Dendritic cell treated with granulocyte-macrophage colony-stimulating factor and Interleukin-4, amounts not matched to agents 40 ng/mL and 50 ng/mL, for 4 days (primary cell): ENCODE results near the gene ZNF205.

Source experiments
- H3K27ac Mint-ChIP-seq: one replicate; pipeline ENCODE4 v1.8.0; 2022; ENCODE audit warnings: mild to moderate bottlenecking, mixed read lengths
- H3K27me3 Mint-ChIP-seq: one replicate; pipeline ENCODE4 v1.8.0; 2022; ENCODE audit warnings: mild to moderate bottlenecking, mixed read lengths
- H3K36me3 Mint-ChIP-seq: one replicate; pipeline ENCODE4 v1.8.0; 2022; ENCODE audit warnings: low read depth, mixed read lengths
- H3K4me1 Mint-ChIP-seq: one replicate; pipeline ENCODE4 v1.8.0; 2022; ENCODE audit warnings: low read depth, mixed read lengths
- H3K4me3 Mint-ChIP-seq: one replicate; pipeline ENCODE4 v1.8.0; 2022; ENCODE audit warnings: mild to moderate bottlenecking, moderate library complexity, mixed read lengths
- H3K9me3 Mint-ChIP-seq: one replicate; pipeline ENCODE4 v1.8.0; 2022; ENCODE audit warnings: mixed read lengths
- intact Hi-C: fragments of 100-400 bp; cut with micrococcal nuclease; formaldehyde crosslinking; loops from one replicate; pipeline ENCODE4 v1.15.0; 2022

Gene ZNF205

DNA sequence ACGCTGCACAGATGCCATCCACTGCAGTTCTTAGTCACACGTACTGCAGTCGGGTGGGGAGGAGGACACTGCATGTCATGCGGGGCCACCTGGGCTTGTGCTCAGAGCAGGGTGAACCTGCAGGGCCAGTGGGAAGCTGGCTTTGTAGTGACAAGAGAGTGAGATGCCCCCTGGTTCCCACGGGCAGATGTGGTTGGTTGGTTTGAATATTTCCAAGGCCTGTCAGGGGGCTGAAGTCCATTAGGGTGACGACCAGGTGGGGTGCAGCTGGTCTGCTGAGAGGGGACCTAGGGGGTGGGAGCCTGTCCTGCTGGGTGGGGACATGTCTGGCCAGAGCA, 36.8 kb downstream of the ZNF205 start:
- peaks cover 30% of the 10 kb centered on the region for H3K4me1 Mint-ChIP-seq
- H3K9me3 Mint-ChIP-seq: no peaks in the 10 kb centered on the region
- peaks cover 35% of the 10 kb centered on the region for H3K27me3 Mint-ChIP-seq
- H3K36me3 Mint-ChIP-seq: peaks cover 8% of the 10 kb centered on the region
- peak overlapping the region; percentile 92 for H3K4me3 Mint-ChIP-seq
- H3K27ac Mint-ChIP-seq: peak overlapping the region; percentile 87
- intact Hi-C loops: loop anchor here (2.0 kb wide), 1 partner anchor 14 kb away; the partner anchor contains the start of gene ZNF213

DNA sequence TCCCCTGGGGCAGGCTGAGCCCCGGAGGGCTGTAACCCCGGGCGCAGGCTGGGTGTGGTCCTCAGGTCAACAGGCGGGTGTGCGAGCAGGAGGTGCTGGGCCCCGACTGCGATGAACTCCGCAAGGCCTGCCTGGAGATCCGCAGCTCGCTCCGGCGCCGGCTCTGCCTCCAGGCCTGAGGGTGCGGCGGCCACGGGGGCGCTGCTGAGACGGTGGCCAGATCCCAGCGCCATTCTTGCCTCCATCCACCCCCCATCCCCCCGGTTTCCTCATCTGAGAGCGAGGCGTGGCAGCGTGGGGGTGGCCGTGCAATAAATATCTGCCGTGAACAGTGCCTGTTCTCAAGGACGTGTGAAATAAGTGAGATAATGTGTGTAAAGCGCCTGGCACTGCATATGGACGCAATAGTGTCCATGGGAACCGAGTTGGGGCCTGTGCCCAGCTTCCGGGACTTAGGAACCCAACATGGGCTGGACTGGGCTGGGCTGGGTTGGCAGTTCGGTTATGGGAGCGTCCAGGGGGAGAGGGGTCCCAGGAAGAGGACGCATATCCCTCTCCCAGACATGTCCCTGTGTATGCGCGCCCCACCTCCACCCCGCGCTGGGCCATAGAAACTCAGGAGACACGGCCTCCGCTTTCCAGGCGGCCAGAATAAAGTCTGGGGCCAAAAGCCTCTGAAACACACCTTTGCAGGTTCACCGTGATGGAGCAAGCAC, 37.4 kb downstream of the ZNF205 start:
- H3K9me3 Mint-ChIP-seq: no peaks in the 10 kb centered on the region
- H3K36me3 Mint-ChIP-seq: peaks cover 8% of the 10 kb centered on the region
- H3K27me3 Mint-ChIP-seq: peaks cover 35% of the 10 kb centered on the region
- peak overlapping the region; percentile 87 for H3K27ac Mint-ChIP-seq
- intact Hi-C loops: loop anchor here (1.0 to 2.0 kb wide), 2 partner anchors 9 to 15 kb away; partner anchors contain the start of gene ZNF213
- H3K4me1 Mint-ChIP-seq: peaks cover 30% of the 10 kb centered on the region
- peak overlapping the region; percentile 92 for H3K4me3 Mint-ChIP-seq

DNA sequence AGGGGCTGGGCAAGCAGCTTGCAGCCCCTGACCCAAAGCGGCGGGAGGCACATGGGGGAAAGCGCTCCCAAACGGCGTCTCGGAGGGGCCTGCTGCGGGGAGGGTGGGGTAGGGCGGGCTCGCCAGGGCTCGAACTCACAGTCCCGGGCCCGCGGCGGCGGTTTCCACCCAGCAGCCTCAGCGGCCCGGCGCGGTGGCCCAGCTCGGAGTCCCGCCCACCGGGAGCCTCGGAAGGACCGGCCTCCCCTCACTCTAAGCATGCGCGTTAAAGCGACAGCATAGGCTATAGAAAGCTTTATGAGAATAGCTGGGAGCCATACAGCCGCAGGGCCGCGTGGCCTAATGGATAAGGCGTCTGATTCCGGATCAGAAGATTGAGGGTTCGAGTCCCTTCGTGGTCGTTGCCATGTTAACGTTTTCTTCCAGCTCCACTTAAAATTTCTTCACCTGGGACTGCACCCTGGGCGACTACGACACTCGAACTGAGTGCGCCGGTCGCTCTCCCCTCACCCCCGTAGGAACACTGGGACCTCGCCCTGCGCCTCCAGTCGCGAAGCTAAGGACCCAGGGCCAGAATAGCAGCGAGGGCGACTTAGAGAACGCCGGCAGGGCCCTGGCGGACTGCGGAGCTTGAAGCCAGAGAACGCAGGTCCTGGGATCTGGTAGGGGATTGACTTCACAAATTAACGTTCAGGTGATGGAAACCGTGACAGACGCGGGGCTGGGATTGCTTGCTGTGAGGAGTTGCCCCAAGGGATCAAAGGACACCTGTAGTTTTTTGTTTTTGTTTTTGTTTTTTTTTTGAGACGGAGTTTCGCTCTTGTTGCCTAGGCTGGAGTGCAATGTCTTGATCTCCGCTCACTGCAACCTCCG, 38.2 kb downstream of the ZNF205 start:
- Mint-ChIP-seq H3K27ac (peak overlapping the region; percentile 87), H3K9me3 (no peaks in the 10 kb centered on the region), H3K4me1 (peaks cover 35% of the 10 kb centered on the region), H3K27me3 (peaks cover 37% of the 10 kb centered on the region), H3K36me3 (peaks cover 8% of the 10 kb centered on the region), H3K4me3 (peak overlapping the region; percentile 92)
- intact Hi-C loops: loop anchor here (1.0 kb wide), 1 partner anchor 8 kb away; no protein-coding TSS in a partner anchor

DNA sequence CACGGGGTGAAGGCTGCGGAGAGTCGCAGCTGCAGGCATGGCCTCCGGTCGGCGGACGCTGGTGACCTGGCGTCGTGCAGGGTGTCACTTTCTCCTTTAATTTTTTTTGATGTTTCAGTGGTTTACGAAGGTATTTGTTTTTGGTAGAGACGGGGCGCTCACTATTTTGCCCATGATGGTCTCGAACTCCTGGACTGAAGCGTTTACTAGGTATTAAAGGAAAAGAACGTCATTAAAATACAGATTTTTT, 39.6 kb downstream of the ZNF205 start:
- H3K36me3 Mint-ChIP-seq: peaks cover 8% of the 10 kb centered on the region
- peak overlapping the region; percentile 63 for H3K27ac Mint-ChIP-seq
- H3K4me1 Mint-ChIP-seq: peaks cover 36% of the 10 kb centered on the region
- H3K27me3 Mint-ChIP-seq: peaks cover 48% of the 10 kb centered on the region
- peak overlapping the region; percentile 69 for H3K4me3 Mint-ChIP-seq
- intact Hi-C loops: no loop called here
- H3K9me3 Mint-ChIP-seq: no peaks in the 10 kb centered on the region

DNA sequence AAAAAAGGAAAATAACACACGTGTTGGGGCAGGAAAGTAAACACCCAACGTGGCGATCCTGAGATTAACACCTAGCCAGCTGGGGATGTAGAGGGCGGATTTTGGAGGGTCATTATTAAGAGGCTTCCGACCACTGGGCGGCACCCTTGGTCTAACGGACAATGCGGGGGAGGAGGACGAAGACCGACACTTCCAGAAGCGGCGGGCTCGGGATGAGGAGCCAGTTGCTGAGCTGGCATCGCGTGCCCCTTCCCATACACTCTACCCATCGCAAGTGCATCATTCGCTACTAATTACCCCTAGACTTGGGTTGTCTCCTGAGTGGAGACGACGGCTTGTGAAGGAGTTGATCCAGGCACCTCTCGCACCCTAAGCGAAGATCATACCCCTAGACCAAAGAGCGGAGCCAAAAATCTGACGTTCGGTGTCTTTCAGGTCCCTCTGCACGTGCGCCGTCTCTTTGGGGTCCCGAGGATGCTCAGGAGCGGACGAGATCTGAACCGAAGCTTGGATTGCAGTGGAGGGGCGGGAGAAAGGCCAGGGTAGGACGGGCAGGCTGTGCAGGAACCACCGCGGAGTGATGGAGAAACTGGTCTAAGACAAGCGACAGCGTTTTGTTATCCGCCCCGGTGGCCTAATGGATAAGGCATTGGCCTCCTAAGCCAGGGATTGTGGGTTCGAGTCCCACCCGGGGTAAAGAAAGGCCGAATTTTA, 40.0 kb downstream of the ZNF205 start:
- Mint-ChIP-seq H3K36me3 (peaks cover 8% of the 10 kb centered on the region), H3K4me3 (peak overlapping the region; percentile 69), H3K27ac (peak overlapping the region; percentile 63), H3K4me1 (peaks cover 40% of the 10 kb centered on the region), H3K27me3 (peaks cover 52% of the 10 kb centered on the region), H3K9me3 (no peaks in the 10 kb centered on the region)
- intact Hi-C loops: no loop called here

DNA sequence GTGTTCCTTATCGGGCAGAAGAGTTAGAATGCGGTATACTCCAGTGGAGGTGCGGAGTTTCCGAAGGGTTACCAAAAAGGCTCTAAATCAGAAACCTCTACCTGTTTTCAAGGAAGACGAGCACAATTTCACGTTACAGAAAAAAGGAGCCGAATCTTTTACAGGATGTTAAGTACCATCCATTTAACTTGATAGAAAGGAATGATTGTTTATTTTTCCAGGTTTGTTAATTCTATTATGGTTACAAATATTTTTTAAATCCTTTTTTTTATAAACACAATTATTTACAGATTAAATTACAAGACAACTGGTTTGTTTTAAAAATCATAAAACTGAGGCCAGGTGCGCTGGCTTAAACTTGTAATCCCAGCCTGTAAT, 40.6 kb downstream of the ZNF205 start:
- H3K4me1 Mint-ChIP-seq: peaks cover 46% of the 10 kb centered on the region
- H3K27ac Mint-ChIP-seq: peak overlapping the region; percentile 63
- intact Hi-C loops: no loop called here

DNA sequence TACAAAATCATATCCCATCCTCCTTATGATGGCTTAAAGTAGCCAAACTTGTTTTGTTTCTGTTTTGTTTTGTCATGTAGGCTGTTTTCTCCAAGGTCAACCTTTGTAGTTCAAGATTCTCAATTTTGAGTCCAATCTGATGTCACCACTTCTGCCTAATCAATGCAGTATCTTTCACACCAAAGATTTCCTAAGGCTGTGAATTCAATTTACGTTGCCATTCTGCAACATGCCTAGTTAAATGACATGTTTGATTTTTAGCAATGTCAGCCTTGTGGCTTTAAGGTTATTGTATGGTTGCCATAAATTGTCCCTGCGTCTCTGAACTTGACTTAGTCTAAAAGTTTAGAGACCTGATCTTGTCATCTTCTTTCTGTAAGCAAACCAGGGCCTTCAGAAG, 42.8 kb downstream of the ZNF205 start:
- no peak overlapping the region for H3K27ac Mint-ChIP-seq

More for the DNA sequence above, 40.6 kb downstream of the ZNF205 start:
- Mint-ChIP-seq H3K9me3 (no peaks in the 10 kb centered on the region), H3K27me3 (peaks cover 54% of the 10 kb centered on the region), H3K36me3 (peaks cover 8% of the 10 kb centered on the region), H3K4me3 (peak overlapping the region; percentile 69)

DNA sequence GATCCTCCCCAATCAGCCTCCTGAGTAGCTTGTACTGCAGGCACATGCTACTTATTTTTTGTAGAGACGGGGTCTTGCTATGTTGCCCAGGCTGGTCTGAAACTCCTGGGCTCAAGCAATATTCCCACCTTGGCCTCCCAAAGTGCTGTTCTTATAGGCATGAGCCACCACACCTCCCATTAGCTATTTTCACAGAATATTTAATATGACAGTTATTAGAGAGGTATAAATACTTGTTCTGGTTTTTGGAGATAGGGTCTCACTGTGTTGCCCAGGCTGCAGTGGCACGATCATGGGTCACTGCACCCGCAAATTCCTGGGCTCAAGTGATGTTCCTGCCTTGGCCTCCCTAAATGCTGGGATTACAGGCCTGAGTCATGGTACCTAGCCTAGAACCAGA, 43.6 kb downstream of the ZNF205 start:
- Mint-ChIP-seq H3K9me3 (no peaks in the 10 kb centered on the region), H3K27ac (no peak overlapping the region), H3K27me3 (peaks cover 77% of the 10 kb centered on the region), H3K4me1 (peaks cover 48% of the 10 kb centered on the region), H3K4me3 (no peak overlapping the region), H3K36me3 (peaks cover 6% of the 10 kb centered on the region)
- intact Hi-C loops: no loop called here

More for the DNA sequence above, 42.8 kb downstream of the ZNF205 start:
- peaks cover 50% of the 10 kb centered on the region for H3K4me1 Mint-ChIP-seq
- no peak overlapping the region for H3K4me3 Mint-ChIP-seq
- peaks cover 7% of the 10 kb centered on the region for H3K36me3 Mint-ChIP-seq
- intact Hi-C loops: no loop called here
- peaks cover 73% of the 10 kb centered on the region for H3K27me3 Mint-ChIP-seq
- H3K9me3 Mint-ChIP-seq: no peaks in the 10 kb centered on the region

DNA sequence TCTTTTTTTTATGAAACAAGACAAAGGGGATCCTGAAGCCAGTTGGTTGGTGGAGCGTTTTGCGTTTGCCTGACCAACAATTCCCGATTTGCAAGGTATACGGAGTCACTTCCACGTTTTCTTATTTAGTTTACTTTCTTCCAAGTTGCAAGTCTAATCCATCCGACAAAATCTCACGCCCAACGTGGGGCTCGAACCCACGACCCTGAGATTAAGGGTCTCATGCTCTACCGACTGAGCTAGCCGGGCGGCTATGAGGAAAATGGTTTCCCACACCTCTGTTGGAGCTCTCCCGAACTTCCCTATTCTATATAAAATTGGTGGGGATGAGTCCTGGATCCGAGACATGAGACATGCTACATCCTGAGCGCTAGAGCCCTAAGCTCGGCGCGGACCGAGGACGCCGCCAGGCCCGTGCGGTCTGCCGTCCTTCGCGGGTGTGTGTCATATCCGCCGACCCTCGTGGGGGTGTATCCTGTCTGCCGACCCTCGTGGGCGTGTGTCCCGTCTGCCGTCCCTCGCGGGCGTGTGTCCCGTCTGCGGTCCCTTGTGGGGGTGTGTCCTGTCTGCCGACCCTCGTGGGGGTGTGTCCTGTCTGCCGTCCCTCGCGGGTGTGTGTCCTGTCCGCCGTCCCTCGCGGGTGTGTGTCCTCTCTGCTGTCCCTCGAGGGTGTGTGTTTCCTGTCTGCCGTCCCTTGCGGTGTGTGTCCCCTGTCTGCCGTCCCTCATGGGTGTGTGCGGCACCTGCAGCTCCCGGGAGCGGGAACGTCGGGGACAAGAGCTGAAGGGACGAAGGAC, 45.0 kb downstream of the ZNF205 start:
- peaks cover 6% of the 10 kb centered on the region for H3K36me3 Mint-ChIP-seq

DNA sequence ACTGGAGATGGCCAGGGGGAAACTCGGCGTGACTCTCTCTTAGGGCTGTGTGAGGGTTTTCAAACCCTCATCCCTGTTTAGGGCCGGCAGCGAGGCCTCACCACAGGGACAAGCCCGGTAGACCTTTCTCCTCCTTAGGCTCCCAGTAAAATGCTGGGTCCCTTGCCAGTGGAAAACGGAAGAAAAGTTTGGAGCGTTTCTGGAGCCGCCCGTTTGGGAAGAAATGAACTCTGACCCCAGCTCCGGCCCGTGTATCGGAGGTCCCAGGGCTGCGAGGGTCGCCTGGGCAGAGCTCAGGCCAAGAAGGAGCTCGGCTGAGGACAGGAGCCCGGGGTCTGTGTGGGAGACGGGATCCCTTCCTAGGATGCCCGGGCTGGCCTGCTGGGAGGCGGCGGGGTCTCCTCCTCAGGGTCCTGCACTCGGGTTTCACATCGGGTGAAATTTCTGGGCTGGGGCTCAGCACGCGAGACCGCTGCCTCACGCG, 45.7 kb downstream of the ZNF205 start:
- peaks cover 82% of the 10 kb centered on the region for H3K27me3 Mint-ChIP-seq
- peaks cover 6% of the 10 kb centered on the region for H3K36me3 Mint-ChIP-seq
- H3K27ac Mint-ChIP-seq: peak overlapping the region; percentile 73
- no peaks in the 10 kb centered on the region for H3K9me3 Mint-ChIP-seq
- intact Hi-C loops: loop anchor here (1.0 kb wide), 1 partner anchor 8 kb away; no protein-coding TSS in a partner anchor
- peaks cover 35% of the 10 kb centered on the region for H3K4me1 Mint-ChIP-seq
- peak overlapping the region; percentile 86 for H3K4me3 Mint-ChIP-seq

More for the DNA sequence above, 45.0 kb downstream of the ZNF205 start:
- no peaks in the 10 kb centered on the region for H3K9me3 Mint-ChIP-seq
- H3K4me1 Mint-ChIP-seq: peaks cover 40% of the 10 kb centered on the region
- intact Hi-C loops: loop anchor here (1.0 kb wide), 1 partner anchor 7 kb away; no protein-coding TSS in a partner anchor
- peak overlapping the region; percentile 86 for H3K4me3 Mint-ChIP-seq
- H3K27ac Mint-ChIP-seq: peak overlapping the region; percentile 73
- peaks cover 80% of the 10 kb centered on the region for H3K27me3 Mint-ChIP-seq

DNA sequence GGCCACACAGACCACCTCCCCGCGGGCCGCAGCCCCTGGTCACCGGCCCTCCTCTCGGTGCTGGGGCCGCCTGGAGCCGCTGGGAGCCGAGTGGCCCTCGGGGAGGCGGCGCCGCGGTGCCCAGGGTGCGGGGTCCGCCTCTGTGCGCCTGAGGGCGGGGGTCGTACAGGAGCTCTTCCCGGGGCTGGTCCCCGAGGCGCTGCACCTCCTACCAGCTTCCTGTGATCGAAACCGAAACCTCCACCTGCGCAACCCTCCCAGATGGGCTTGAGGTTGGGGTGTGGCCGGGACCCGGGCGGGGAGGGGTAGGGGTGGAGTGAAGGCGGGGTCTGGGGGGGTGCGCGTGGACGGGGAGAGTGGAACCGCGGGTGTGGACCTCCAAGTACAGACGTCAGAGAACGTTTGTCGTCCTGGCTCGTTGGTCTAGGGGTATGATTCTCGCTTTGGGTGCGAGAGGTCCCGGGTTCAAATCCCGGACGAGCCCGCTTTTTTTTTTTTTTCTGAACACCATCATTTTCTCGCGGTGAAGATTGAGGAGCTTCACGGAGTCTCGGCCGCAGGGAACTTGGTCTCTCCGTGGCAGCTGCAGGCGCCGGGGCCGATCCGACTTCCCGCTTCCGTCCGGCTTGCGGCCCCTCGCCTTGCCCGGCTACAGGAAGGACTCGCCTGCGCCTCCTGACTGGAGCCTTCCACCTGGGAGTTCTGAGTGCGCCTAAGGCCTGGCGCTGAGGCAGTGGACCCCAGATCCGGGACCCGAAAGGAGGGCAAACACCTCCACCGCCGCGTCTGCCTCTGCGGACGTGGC, 46.3 kb downstream of the ZNF205 start:
- peaks cover 86% of the 10 kb centered on the region for H3K27me3 Mint-ChIP-seq
- H3K4me1 Mint-ChIP-seq: peaks cover 40% of the 10 kb centered on the region
- intact Hi-C loops: loop anchor here (1.0 kb wide), 1 partner anchor 8 kb away; no protein-coding TSS in a partner anchor
- peak overlapping the region; percentile 86 for H3K4me3 Mint-ChIP-seq
- peak overlapping the region; percentile 88 for H3K27ac Mint-ChIP-seq
- no peaks in the 10 kb centered on the region for H3K9me3 Mint-ChIP-seq
- peaks cover 6% of the 10 kb centered on the region for H3K36me3 Mint-ChIP-seq

DNA sequence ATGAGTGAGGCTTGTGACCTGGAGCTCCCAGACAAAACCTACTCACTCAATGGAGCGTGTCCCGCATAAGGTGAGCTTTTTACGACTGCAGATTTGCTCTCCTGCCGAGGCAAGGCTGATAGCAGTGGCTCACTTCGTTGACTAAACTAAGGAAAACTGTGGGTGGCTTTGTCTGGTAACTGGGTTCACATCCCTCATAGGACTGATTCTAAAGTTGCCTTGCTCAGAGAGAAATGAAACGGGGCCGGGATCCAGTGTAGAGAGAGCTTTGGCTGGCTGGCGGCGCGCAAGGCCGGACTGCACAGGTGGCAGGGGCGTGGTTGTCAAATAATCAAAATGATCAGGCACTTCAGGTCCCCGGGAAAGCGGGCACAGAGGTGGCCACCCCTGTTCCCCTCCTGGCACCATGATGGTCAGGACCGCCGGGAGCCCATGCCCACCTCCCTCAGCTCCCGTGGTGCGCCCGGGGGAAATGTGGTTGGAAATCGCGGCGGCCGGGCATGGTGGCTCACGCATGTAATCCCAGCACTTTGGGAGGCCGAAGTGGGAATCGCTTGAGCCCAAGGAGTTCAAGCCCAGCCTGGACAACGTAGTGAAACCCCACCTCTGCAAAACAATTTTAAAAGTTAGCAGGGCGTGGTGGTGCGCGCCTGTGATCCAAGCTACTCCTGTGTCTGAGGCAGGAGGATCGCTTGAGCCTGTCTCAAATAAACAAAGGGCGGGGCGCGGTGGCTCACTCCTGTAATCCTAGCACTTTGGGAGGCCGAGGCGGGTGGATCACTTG, 49.0 kb downstream of the ZNF205 start:
- H3K36me3 Mint-ChIP-seq: peaks cover 6% of the 10 kb centered on the region
- intact Hi-C loops: loop anchor here (2.0 kb wide), 1 partner anchor 33 kb away; no protein-coding TSS in a partner anchor
- H3K4me1 Mint-ChIP-seq: peaks cover 48% of the 10 kb centered on the region
- peaks cover 90% of the 10 kb centered on the region for H3K27me3 Mint-ChIP-seq
- no peak overlapping the region for H3K27ac Mint-ChIP-seq
- H3K9me3 Mint-ChIP-seq: no peaks in the 10 kb centered on the region
- no peak overlapping the region for H3K4me3 Mint-ChIP-seq
